ENCODE measurements around the gene CLN6. TPM values are rescaled to one million over a fixed set of nuclear protein-coding genes. Genes with fewer than 3 reads are reported as not detected.

Gene CLN6
- total RNA-seq, 2 experiments from 2014 or later = 30.5 to 34.2 TPM

GRCh38 chr15:68201153-68201878 lies 28.2 kb downstream of the CLN6 start:
- CTCF ChIA-PET = no interaction called here
- no peak for DNase-seq
- peaks cover 10% of the 10 kb centered on the region for H3K36me3 Mint-ChIP-seq (ENCODE audit: low read depth)

GRCh38 chr15:68200016-68200861 lies 29.3 kb downstream of the CLN6 start:
- intact Hi-C loops (cut with micrococcal nuclease) = no loop called here
- DNase-seq = no peak
- H3K4me1 Mint-ChIP-seq (ENCODE audit: low read depth) = no peaks in the 10 kb centered on the region
- H3K36me3 Mint-ChIP-seq (ENCODE audit: low read depth) = peaks cover 13% of the 10 kb centered on the region
- no peak overlapping the region for H3K4me3 Mint-ChIP-seq
- CTCF ChIA-PET = no interaction called here
- H3K27me3 Mint-ChIP-seq (ENCODE audit: low read depth) = no peaks in the 10 kb centered on the region
- H3K27ac Mint-ChIP-seq = no peak overlapping the region
- H3K9me3 Mint-ChIP-seq = no peaks in the 10 kb centered on the region

More at GRCh38 chr15:68201153-68201878, 28.2 kb downstream of the CLN6 start:
- Mint-ChIP-seq H3K9me3 (no peaks in the 10 kb centered on the region), H3K4me3 (no peak overlapping the region), H3K27ac (no peak overlapping the region), H3K27me3 (ENCODE audit: low read depth) (no peaks in the 10 kb centered on the region), H3K4me1 (ENCODE audit: low read depth) (peaks cover 4% of the 10 kb centered on the region)
- intact Hi-C loops (cut with micrococcal nuclease) = no loop called here

- H3K36me3 Mint-ChIP-seq (ENCODE audit: low read depth) = peaks cover 14% of the 10 kb centered on the region
- CTCF ChIA-PET = no interaction called here
- intact Hi-C loops (cut with micrococcal nuclease) = no loop called here
- no peak for DNase-seq
- no peaks in the 10 kb centered on the region for H3K9me3 Mint-ChIP-seq
- H3K27me3 Mint-ChIP-seq (ENCODE audit: low read depth) = no peaks in the 10 kb centered on the region
- no peak overlapping the region for H3K27ac Mint-ChIP-seq
- H3K4me3 Mint-ChIP-seq = no peak overlapping the region
- H3K4me1 Mint-ChIP-seq (ENCODE audit: low read depth) = no peaks in the 10 kb centered on the region
Observed at GRCh38 chr15:68199340-68199739, 30.2 kb downstream of the CLN6 start.

- intact Hi-C loops (cut with micrococcal nuclease) = no loop called here
- no peaks in the 10 kb centered on the region for H3K9me3 Mint-ChIP-seq
- H3K36me3 Mint-ChIP-seq (ENCODE audit: low read depth) = peaks cover 23% of the 10 kb centered on the region
- no peaks in the 10 kb centered on the region for H3K4me1 Mint-ChIP-seq (ENCODE audit: low read depth)
- H3K27me3 Mint-ChIP-seq (ENCODE audit: low read depth) = no peaks in the 10 kb centered on the region
- CTCF ChIA-PET = no interaction called here
- no peak for DNase-seq
- peak overlapping the region; percentile 9 for H3K27ac Mint-ChIP-seq
- no peak overlapping the region for H3K4me3 Mint-ChIP-seq
Observed at GRCh38 chr15:68197661-68198437, 31.7 kb downstream of the CLN6 start.

GRCh38 chr15:68197170-68197492 lies 32.4 kb downstream of the CLN6 start:
- Mint-ChIP-seq H3K27ac (no peak overlapping the region), H3K4me3 (no peak overlapping the region), H3K4me1 (ENCODE audit: low read depth) (no peaks in the 10 kb centered on the region), H3K9me3 (no peaks in the 10 kb centered on the region), H3K27me3 (ENCODE audit: low read depth) (no peaks in the 10 kb centered on the region), H3K36me3 (ENCODE audit: low read depth) (peaks cover 23% of the 10 kb centered on the region)
- DNase-seq = no peak
- intact Hi-C loops (cut with micrococcal nuclease) = no loop called here
- CTCF ChIA-PET = no interaction called here

GRCh38 chr15:68196445-68197169 lies 32.9 kb downstream of the CLN6 start:
- no peaks in the 10 kb centered on the region for H3K9me3 Mint-ChIP-seq
- no peaks in the 10 kb centered on the region for H3K27me3 Mint-ChIP-seq (ENCODE audit: low read depth)
- peaks cover 23% of the 10 kb centered on the region for H3K36me3 Mint-ChIP-seq (ENCODE audit: low read depth)
- H3K27ac Mint-ChIP-seq = no peak overlapping the region
- no peak for DNase-seq
- intact Hi-C loops (cut with micrococcal nuclease) = no loop called here
- CTCF ChIA-PET = no interaction called here
- H3K4me3 Mint-ChIP-seq = no peak overlapping the region
- no peaks in the 10 kb centered on the region for H3K4me1 Mint-ChIP-seq (ENCODE audit: low read depth)

- Mint-ChIP-seq H3K9me3 (no peaks in the 10 kb centered on the region), H3K27me3 (ENCODE audit: low read depth) (no peaks in the 10 kb centered on the region), H3K27ac (no peak overlapping the region), H3K4me3 (no peak overlapping the region), H3K4me1 (ENCODE audit: low read depth) (no peaks in the 10 kb centered on the region), H3K36me3 (ENCODE audit: low read depth) (peaks cover 23% of the 10 kb centered on the region)
- CTCF ChIA-PET = interaction anchor here (0.6 to 1.0 kb wide), 6 partner anchors 12 to 329 kb away, joined by 3 to 6 read pairs (median 6); no protein-coding TSS in a partner anchor
- no peak for DNase-seq
- intact Hi-C loops (cut with micrococcal nuclease) = no loop called here
Observed at GRCh38 chr15:68195336-68196112, 34.0 kb downstream of the CLN6 start.

- CTCF ChIA-PET = interaction anchor here (1.2 to 1.3 kb wide), 2 partner anchors 9 to 337 kb away, joined by 3 to 5 read pairs; no protein-coding TSS in a partner anchor
- H3K4me3 Mint-ChIP-seq = no peak overlapping the region
- peaks cover 34% of the 10 kb centered on the region for H3K36me3 Mint-ChIP-seq (ENCODE audit: low read depth)
- no peaks in the 10 kb centered on the region for H3K27me3 Mint-ChIP-seq (ENCODE audit: low read depth)
- no peaks in the 10 kb centered on the region for H3K9me3 Mint-ChIP-seq
- no peak for DNase-seq
- intact Hi-C loops (cut with micrococcal nuclease) = no loop called here
- no peak overlapping the region for H3K27ac Mint-ChIP-seq
- no peaks in the 10 kb centered on the region for H3K4me1 Mint-ChIP-seq (ENCODE audit: low read depth)
Observed at GRCh38 chr15:68192804-68193486, 36.6 kb downstream of the CLN6 start.

- no peaks in the 10 kb centered on the region for H3K27me3 Mint-ChIP-seq (ENCODE audit: low read depth)
- peaks cover 32% of the 10 kb centered on the region for H3K36me3 Mint-ChIP-seq (ENCODE audit: low read depth)
- no peaks in the 10 kb centered on the region for H3K9me3 Mint-ChIP-seq
- peaks cover 3% of the 10 kb centered on the region for H3K4me1 Mint-ChIP-seq (ENCODE audit: low read depth)
- DNase-seq = no peak
- intact Hi-C loops (cut with micrococcal nuclease) = no loop called here
- no peak overlapping the region for H3K4me3 Mint-ChIP-seq
- H3K27ac Mint-ChIP-seq = no peak overlapping the region
- CTCF ChIA-PET = interaction anchor here (0.6 to 1.3 kb wide), 2 partner anchors 8 to 665 kb away, joined by 3 read pairs; no protein-coding TSS in a partner anchor
Observed at GRCh38 chr15:68192117-68192516, 37.4 kb downstream of the CLN6 start.

GRCh38 chr15:68191555-68191954 lies 38.0 kb downstream of the CLN6 start:
- H3K4me3 Mint-ChIP-seq = no peak overlapping the region
- no peak for DNase-seq
- intact Hi-C loops (cut with micrococcal nuclease) = no loop called here
- no peak overlapping the region for H3K27ac Mint-ChIP-seq
- peaks cover 31% of the 10 kb centered on the region for H3K36me3 Mint-ChIP-seq (ENCODE audit: low read depth)
- H3K9me3 Mint-ChIP-seq = no peaks in the 10 kb centered on the region
- CTCF ChIA-PET = interaction anchor here (0.6 to 1.3 kb wide), 2 partner anchors 7 to 666 kb away, joined by 3 read pairs; no protein-coding TSS in a partner anchor
- H3K27me3 Mint-ChIP-seq (ENCODE audit: low read depth) = no peaks in the 10 kb centered on the region
- H3K4me1 Mint-ChIP-seq (ENCODE audit: low read depth) = peaks cover 3% of the 10 kb centered on the region

- DNase-seq = no peak
- Mint-ChIP-seq H3K36me3 (ENCODE audit: low read depth) (peaks cover 31% of the 10 kb centered on the region), H3K27me3 (ENCODE audit: low read depth) (no peaks in the 10 kb centered on the region), H3K9me3 (no peaks in the 10 kb centered on the region), H3K4me1 (ENCODE audit: low read depth) (peaks cover 3% of the 10 kb centered on the region), H3K27ac (no peak overlapping the region), H3K4me3 (no peak overlapping the region)
- CTCF ChIA-PET = no interaction called here
- intact Hi-C loops (cut with micrococcal nuclease) = no loop called here
Observed at GRCh38 chr15:68190048-68190447, 39.5 kb downstream of the CLN6 start.
